Effector memory CD4-positive, alpha-beta T cell (primary cell): Measurements from ENCODE around the gene TOM1L1.

ENCODE experiments used
- DNase-seq, 3 donors: peaks; one replicate each; pipeline ENCODE4 v3.0.0-alpha.2; 2020
- H3K27ac ChIP-seq: 2 replicates; pipeline ENCODE4 v1.7.0; 2013; ENCODE audit warnings: mild to moderate bottlenecking, low read length, moderate library complexity; ENCODE audit not compliant: insufficient read depth, poor library complexity, severe bottlenecking
- H3K27me3 ChIP-seq: replicated peaks from 2 replicates; pipeline ENCODE4 v1.7.0; 2013; ENCODE audit warnings: mild to moderate bottlenecking, low read length; ENCODE audit not compliant: insufficient read depth, control insufficient read depth, poor library complexity, severe bottlenecking
- H3K36me3 ChIP-seq: 2 replicates; pipeline ENCODE4 v1.7.0; 2013; ENCODE audit warnings: mild to moderate bottlenecking, low read length, moderate library complexity; ENCODE audit not compliant: control insufficient read depth, insufficient read depth
- H3K4me1 ChIP-seq: 2 replicates; pipeline ENCODE4 v1.7.0; 2013; ENCODE audit warnings: low read length, mild to moderate bottlenecking; ENCODE audit not compliant: control insufficient read depth, insufficient read depth, poor library complexity, severe bottlenecking
- H3K4me3 ChIP-seq: 2 replicates; pipeline ENCODE4 v1.7.0; 2013; ENCODE audit warnings: low read length, low read depth, mild to moderate bottlenecking; ENCODE audit not compliant: insufficient read depth, poor library complexity, severe bottlenecking
- H3K9me3 ChIP-seq: 2 replicates; pipeline ENCODE4 v1.7.0; 2013; ENCODE audit warnings: mild to moderate bottlenecking, low read length, moderate library complexity; ENCODE audit not compliant: control insufficient read depth

The TOM1L1 gene

DNA sequence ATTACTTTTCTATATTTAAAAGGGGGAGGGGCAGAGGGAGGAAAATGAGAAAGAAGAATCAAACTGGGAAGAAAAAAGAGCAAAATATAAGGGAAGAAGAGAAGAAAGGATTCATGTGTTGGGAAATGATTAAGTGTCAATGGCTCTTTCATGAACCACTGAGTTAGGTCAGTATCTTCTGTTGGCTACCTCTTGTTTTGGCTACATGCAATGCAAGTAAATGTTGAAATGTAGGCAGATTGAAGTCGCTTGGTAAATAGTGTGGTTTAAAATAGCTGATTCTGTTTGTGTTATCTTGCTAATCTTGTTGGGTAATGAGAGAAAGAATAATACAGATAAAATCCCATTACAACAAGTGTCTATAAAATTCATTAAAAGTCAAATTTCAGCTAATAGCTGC, 40.6 kb downstream of the TOM1L1 start:
- Histone ChIP-seq H3K27me3 (no peaks in the 10 kb centered on the region), H3K36me3 (no peaks in the 10 kb centered on the region), H3K4me1 (no peaks in the 10 kb centered on the region), H3K4me3 (no peak overlapping the region), H3K9me3 (no peaks in the 10 kb centered on the region), H3K27ac (no peak overlapping the region)
- no peak for DNase-seq

DNA sequence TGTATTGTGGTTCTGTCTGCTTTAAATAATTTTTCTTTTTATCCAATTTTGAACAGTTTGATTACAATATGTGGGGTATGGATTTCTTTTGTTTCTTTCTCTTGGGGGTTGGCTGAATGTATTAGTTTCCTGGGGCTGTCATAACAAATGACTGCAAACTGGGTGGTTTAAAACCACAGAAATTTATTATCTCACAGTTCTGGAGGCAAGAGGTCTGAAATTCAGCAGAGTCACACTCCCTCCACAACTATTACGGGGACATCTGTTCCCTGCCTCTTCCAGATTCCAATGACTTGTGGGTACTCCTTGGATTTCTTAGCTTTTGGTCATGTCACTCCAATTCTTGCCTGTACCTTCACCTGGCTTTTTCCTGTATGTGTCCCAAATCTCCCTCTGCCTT, 44.1 kb downstream of the TOM1L1 start:
- no peak overlapping the region for H3K4me3 ChIP-seq
- no peaks in the 10 kb centered on the region for H3K9me3 ChIP-seq
- no peaks in the 10 kb centered on the region for H3K4me1 ChIP-seq
- no peak for DNase-seq
- H3K27me3 ChIP-seq, result no peaks in the 10 kb centered on the region
- no peaks in the 10 kb centered on the region for H3K36me3 ChIP-seq
- no peak overlapping the region for H3K27ac ChIP-seq

DNA sequence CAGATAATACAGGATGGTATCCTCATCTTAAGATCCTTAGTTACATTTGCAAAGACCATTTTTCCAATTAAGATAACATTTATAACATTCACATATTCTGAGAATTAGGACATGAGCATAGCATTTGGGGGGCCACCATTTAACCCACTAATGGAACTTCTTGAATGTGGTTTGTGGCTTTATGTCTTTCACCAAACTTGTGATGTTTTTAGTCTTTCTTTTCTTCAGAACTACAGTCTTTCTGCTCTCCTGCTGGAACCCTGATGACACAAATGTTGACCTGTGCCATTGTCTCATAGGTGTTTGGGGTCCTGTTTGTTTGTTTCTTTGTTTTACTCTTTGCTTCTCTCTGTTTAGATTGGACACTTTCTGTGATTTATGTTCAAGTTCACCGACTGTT, 44.6 kb downstream of the TOM1L1 start:
- no peak for DNase-seq
- no peak overlapping the region for H3K27ac ChIP-seq
- H3K4me3 ChIP-seq, result no peak overlapping the region
- no peaks in the 10 kb centered on the region for H3K9me3 ChIP-seq
- H3K27me3 ChIP-seq, result no peaks in the 10 kb centered on the region
- H3K36me3 ChIP-seq, result no peaks in the 10 kb centered on the region
- no peaks in the 10 kb centered on the region for H3K4me1 ChIP-seq

DNA sequence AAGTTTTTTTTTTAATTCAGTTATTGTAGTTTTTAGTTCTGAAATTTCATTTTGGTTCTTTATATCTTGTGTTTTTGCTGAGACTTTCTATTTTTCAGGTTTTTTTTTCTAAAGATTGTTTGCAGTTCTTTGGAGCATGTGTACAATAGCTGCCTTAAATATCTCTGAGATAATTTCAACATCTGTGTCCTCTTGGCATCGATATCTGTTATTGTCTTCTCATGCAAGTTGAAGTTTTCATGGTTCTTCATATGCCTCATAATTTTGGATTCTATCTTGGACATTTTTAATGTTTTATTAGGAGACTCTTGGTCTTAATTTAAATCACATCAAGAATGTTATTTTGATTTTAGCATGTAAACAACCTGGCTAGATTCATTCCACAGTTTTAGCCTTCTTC, 45.0 kb downstream of the TOM1L1 start:
- H3K36me3 ChIP-seq, result no peaks in the 10 kb centered on the region
- no peak for DNase-seq
- H3K9me3 ChIP-seq, result no peaks in the 10 kb centered on the region
- no peak overlapping the region for H3K27ac ChIP-seq
- no peaks in the 10 kb centered on the region for H3K27me3 ChIP-seq
- H3K4me1 ChIP-seq, result no peaks in the 10 kb centered on the region
- H3K4me3 ChIP-seq, result no peak overlapping the region

DNA sequence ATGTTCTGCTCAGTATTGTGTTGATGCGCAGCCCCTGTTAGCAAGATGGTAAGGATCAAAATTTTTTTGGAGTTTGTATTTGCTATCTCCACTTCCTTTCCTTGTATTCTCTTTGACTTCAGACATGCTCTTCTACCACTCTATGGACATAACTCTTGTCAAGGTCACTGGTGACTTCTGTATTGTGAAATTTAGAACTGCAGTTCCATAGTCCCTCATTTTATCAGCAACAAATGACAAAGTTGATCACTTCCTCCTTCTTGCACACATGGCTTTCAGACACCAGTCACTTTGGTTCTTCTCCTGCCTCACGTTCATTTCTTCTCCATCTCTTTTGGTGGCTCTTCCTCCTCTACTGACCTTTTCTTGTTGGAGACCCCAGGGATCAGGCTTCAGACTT, 46.7 kb downstream of the TOM1L1 start:
- Histone ChIP-seq H3K27ac (no peak overlapping the region), H3K36me3 (no peaks in the 10 kb centered on the region), H3K4me3 (no peak overlapping the region), H3K9me3 (no peaks in the 10 kb centered on the region), H3K4me1 (no peaks in the 10 kb centered on the region), H3K27me3 (no peaks in the 10 kb centered on the region)
- no peak for DNase-seq

DNA sequence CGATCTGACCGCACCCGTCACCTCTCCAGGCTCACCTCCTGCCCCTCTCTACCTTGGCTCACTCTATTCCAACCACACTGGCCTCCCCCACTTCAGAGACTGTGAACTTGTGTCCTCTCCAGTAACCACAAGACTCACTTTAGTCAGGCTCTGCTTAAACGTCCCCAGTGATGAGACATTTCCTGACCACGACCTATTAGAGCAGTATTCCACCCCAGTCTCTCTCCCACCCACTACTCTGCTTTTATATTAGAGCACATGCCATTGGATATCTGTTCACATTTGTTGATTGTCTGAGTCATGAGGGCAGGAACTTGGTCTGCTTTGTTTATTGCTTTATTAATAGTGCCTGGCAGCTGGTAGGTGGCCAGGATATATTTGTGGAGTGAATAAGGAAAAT, 47.7 kb downstream of the TOM1L1 start:
- H3K4me3 ChIP-seq, result no peak overlapping the region
- no peaks in the 10 kb centered on the region for H3K4me1 ChIP-seq
- no peaks in the 10 kb centered on the region for H3K27me3 ChIP-seq
- H3K9me3 ChIP-seq, result no peaks in the 10 kb centered on the region
- no peaks in the 10 kb centered on the region for H3K36me3 ChIP-seq
- H3K27ac ChIP-seq, result no peak overlapping the region
- no peak for DNase-seq

DNA sequence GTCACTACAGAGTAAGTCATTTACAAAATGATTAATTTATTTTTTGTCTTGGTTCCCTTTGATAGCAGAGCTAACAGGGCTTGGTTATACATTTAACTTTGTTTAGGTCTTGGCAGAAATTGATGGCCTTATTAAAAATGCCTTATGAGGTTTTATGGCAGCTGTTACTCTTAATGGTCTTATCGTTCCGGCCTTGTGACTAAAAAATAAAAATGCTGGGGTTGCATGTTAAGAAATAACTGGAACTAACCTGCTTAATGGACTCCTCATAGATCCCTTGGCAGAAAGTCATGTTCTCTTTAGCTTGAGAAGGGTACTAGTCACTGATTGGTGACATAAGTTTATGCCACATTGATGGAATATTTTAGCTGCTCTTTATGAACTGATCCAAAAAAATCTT, 49.5 kb downstream of the TOM1L1 start:
- H3K9me3 ChIP-seq, result no peaks in the 10 kb centered on the region
- no peak for DNase-seq
- no peaks in the 10 kb centered on the region for H3K4me1 ChIP-seq
- no peaks in the 10 kb centered on the region for H3K27me3 ChIP-seq
- no peak overlapping the region for H3K27ac ChIP-seq
- H3K4me3 ChIP-seq, result no peak overlapping the region
- H3K36me3 ChIP-seq, result no peaks in the 10 kb centered on the region

DNA sequence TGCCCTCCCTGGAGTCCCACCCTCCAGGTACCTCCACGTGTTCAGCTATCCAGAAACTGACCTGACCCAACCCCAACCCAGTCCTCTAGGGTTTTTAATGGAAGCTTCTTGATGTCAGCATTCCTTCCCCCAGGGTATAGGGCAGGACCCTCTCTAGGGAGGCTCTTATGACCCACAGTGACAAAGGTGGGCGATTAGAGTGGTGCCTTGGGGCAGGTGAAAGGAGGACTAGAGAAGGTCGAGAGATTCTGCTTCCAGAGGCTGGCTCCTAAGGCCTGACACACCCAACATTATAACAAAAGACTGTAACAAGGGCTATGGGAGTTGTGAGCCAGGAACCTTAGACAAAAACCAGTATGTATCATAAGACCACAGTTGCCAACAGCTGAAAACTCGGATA, 50.6 kb downstream of the TOM1L1 start:
- Histone ChIP-seq H3K4me3 (no peak overlapping the region), H3K27ac (no peak overlapping the region), H3K4me1 (no peaks in the 10 kb centered on the region), H3K27me3 (no peaks in the 10 kb centered on the region), H3K36me3 (no peaks in the 10 kb centered on the region), H3K9me3 (no peaks in the 10 kb centered on the region)
- no peak for DNase-seq

DNA sequence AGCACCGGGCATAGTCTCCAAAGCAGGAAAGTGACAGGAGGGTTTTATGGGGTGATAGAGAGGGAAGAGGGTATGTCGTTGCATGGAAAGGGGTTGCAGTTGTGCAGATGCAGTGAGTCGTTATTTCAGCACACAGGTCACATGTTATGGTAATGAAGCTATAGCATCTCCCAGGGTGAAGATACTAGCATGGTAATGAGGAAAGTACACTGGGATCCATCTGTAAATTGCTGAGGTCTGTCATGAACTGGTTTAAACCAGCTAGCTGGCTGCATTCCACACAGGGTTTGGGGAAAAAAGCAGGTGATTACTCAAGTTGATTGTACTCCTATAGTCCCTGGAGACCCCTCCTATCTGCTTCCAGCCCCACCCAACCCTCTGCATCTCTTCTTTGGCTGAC, 56.1 kb downstream of the TOM1L1 start:
- H3K36me3 ChIP-seq, result peaks cover 12% of the 10 kb centered on the region
- no peaks in the 10 kb centered on the region for H3K27me3 ChIP-seq
- no peak overlapping the region for H3K4me3 ChIP-seq
- no peak for DNase-seq
- H3K4me1 ChIP-seq, result no peaks in the 10 kb centered on the region
- H3K9me3 ChIP-seq, result no peaks in the 10 kb centered on the region
- H3K27ac ChIP-seq, result no peak overlapping the region

DNA sequence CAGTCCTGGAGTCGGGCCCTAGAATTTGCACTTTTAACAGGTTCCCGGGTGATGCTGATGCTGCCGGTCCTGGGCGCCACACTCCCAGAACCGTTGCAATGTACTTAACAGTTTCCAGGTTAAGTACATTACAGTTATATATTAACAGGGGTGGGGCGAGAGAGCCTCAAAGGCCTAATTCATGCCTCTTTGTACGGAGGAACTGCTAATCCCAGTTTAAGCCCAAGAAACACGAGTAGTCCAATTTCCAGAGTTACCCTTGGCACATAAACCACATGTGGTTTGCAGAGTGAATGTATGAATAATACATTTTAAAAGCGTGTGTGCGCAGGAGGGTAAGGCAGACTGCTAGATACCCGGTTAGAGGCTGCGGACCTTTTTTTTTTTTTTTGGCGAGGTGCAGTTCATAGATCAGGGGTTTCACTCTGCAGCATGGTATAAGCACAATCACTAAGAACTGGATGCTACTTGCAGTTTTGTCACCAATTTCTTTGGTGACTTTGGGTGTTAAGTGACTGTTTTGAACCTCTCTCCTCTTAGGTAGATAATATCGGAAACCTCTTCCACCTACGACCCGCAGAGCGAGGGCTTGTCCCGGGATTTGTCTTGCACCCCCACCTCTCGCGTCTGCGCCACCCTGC, 67.1 kb downstream of the TOM1L1 start:
- Histone ChIP-seq H3K4me3 (peak overlapping the region; percentile 79), H3K9me3 (no peaks in the 10 kb centered on the region), H3K4me1 (no peaks in the 10 kb centered on the region), H3K27ac (peak overlapping the region; percentile 74), H3K36me3 (peaks cover 11% of the 10 kb centered on the region), H3K27me3 (no peaks in the 10 kb centered on the region)
- DNase-seq, result no peak
